HG03520 (cell line): ENCODE results near the gene SOX18.
"Not testable (repeated sequence)": the region's sequence is repeated elsewhere in the genome, so short reads cannot be mapped to it uniquely, and the experiment has no call there.

Experiments
- ATAC-seq: cut with Tn5 transposase; IDR thresholded peaks from one replicate; pipeline ENCODE4 v1.9.1; 2021; ENCODE audit warnings: mild to moderate bottlenecking, moderate library complexity; ENCODE audit not compliant: unreplicated experiment

SOX18 gene

DNA sequence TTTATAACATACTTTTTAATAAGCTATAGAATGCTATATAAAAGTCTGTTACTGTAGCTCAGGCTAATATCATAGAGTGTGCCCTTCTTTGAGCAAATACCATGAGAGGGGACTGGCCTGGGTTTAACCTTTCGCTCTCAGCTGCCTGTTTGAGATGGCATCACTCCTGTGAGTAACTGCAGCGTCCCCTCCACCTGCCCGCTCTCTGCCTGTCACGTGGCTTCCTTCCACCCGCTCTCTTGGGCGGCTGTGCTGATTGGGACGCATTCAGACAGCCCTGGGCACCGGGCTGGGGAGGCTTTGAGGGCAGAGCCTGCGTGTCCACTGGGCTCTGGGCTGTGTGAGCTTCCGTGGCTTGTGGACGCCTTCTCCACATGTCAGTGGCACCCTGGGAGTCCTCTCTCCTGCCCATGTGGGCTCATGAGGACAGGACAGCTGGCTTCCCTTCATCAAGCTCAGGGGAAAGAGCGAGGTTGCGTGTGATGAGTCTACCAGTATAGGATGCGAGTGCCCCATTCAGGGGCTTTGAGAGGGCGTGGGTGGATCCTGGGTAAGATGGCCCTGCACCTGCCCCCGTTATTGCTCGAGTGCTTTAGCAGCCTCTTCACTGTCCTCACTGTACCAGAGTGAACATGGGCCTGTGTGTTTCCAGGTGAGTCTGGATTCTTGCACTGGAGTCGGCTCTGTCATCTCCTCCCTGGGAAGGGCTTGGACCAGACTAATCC, 24.2 kb downstream of the SOX18 start:
- ATAC-seq = no peak

DNA sequence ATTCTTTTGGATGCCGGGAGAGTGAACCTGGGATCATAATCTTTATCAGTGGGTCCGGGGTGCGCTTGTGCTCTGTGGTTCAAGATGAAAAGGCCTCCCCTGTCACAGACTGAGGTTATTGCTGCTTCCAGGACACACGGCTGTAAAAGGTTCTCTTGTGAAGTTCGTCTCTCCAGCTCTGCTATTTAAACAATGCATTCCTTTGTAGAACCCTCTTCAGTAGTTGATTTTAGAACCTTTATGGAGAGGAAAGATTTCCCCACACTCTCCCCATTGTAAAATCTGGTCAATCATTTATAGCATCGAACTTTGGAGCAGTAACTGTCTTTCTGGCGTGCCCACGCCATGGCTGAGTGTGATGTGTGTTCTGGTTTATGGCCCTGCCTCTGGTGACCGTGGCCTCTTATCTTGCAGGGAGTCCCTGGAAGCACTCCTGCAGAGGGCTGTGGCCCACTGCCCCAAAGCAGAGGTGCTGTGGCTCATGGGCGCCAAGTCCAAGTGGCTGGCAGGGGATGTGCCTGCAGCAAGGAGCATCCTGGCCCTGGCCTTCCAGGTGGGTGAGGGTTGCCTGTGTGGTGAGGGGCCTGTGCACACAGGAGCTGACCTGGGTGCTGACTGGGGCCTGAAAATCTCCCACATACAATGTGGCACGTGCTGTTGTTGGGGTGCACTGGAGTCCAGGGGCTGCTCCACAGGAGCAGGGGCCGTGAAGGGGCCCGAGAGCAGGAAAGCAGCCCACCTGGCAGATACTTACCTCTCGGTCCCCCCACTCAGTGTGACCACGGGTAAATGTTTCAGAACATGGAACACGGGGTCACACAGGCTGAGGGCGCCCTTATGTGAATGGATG, 25.1 kb downstream of the SOX18 start:
- ATAC-seq = no peak

DNA sequence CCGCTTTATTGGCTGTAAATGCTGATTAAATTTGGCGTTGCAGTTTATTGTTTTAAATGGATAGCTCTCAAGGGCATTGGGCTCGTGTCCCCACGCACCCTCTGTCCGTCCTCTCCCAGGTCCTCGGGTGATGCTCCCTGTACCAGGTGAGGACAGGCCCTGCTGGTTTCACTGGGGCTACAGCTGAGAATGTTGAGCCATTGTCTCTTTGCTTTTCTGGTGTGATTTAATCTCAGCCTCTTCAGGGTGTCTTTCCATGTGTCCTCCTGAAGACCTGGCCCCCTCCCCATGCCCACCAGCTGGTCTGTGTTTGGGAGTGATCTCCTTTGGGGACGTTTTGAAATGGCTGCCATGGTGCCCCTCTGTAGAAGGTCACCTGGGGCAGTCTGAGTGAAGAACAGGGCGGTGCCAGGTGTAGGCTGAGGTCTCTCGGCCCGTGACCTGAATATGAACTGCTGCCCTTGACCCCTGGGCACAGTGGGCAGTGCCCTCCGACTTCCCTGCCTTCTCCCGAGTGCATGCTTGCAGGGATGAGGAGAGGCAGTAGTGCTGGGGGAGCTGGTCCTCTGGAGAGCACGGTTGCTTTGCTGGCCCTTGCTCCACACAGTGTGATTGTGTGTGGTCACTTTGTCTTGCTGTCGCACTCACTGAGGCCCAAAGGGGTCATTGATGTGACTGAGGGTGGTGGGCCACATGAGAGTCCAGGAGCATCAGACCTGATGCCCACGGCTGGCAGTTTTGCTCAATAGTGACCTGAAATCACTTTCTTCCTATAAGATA, 25.9 kb downstream of the SOX18 start:
- no peak for ATAC-seq

DNA sequence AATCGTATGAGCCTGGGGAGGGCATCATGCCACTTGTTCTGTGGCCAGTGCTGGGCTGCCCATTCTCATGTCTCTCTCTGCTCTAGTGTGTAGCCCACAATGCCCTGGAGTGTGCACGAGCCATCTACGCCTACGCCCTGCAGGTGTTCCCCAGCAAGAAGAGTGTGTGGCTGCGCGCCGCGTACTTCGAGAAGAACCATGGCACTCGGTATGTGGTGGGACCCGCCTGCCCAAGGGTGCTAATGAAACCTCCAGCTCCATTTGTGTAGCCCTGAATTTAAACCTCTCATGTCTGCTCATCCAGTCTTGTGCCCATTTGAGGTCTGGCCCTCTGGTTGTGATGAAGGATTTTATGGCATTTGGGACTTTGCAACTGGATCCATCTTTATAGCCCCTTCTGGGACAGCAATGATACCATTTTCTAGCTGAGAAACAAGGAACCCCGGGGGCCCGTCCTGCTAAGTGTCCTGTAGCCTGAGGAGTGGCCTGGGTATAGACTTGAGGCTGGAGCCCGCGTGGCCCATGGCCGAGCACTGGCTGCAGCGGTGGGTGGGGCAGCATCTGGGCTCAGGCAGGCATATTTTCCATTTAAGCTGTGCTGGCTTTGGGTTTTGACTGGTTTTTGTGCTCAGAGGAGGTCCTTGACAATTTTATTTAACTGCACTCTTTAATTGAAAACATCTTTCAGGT, 26.6 kb downstream of the SOX18 start:
- ATAC-seq = no peak

DNA sequence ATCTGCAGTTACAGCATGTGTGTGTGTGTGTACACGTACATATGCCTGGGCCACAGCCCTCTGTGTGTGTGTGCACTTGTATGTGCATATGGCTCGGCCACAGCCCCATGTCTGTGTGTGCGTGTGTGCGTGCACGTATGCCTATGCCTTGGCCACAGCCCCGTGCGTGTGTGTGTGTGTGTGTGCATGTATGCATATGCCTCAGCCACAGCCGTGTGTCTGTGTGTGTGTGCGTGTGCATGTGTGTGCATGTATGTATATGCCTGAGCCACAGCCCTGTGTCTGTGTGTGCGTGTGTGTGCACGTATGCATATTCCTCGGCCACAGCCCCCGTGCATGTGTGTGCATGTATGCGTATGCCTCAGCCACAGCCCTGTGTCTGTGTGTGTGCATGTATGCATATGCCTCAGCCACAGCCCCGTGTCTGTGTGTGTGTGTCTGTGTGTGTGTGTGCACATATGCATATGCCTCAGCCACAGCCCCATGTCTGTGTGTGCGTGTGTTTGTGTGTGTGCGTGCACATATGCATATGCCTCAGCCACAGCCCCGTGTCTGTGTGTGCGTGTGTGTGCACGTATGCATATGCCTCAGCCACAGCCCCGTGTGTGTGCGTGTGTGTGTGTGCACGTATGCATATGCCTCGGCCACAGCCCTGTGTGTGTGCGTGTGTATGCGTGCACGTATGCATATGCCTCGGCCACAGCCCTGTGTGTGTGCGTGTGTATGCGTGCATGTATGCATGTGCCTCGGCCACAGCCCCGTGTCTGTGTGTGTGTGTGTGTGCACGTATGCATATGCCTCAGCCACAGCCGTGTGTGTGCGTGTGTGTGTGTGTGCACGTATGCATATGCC, 28.1 kb downstream of the SOX18 start:
- no peak for ATAC-seq

DNA sequence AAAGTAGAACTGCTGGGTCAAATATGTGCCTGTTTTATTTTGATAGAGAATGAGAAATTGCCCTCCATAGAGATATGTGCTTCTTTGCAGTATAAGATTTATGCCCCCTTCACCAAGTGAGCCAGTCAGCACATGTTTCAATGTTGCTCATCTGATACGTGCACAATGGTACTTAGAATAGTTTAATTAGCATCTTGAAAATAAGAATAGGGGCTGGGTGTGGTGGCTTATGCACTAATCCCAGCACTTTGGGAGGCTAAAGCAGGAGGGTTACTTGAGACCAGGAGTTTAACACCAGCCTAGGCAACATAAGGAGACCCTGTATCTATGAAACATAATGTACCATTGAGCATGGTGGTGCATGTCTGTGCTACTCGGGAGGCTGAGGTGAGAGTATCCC, 33.8 kb downstream of the SOX18 start:
- ATAC-seq = no peak

DNA sequence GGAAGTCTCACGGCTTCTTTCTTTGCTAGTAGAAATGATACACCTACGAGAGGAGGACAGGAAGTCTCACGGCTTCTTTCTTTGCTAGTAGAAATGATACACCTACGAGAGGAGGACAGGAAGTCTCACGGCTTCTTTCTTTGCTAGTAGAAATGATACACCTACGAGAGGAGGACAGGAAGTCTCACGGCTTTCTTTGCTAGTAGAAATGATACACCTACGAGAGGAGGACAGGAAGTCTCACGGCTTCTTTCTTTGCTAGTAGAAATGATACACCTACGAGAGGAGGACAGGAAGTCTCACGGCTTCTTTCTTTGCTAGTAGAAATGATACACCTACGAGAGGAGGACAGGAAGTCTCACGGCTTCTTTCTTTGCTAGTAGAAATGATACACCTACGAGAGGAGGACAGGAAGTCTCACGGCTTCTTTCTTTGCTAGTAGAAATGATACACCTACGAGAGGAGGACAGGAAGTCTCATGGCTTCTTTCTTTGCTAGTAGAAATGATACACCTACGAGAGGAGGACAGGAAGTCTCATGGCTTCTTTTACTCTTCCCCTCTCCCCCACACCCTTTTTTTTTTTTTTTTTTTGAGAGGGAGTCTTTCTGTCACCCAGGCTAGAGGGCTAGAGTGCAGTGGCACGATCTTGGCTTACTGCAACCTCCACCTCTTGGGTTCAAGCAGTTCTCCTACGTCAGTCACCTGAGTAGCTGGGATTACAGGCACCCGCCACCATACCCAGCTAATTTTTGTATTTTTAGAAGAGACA, 36.9 kb downstream of the SOX18 start:
- ATAC-seq = not testable (repeated sequence)

DNA sequence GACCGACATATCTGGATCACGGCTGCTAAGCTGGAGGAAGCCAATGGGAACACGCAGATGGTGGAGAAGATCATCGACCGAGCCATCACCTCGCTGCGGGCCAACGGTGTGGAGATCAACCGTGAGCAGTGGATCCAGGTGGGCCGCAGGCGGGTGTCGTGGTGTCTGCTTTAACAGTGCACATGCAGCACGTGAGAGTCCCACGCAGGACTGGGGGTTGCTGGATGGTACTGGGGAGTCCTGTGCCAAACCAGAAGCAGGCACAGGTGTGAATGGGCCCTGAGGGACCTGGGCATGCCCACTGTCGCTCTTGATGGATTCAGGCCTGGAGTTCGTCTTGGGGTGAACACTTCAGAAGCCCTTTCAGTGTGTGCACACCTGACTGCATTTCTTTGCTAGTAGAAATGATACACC, 38.1 kb downstream of the SOX18 start:
- no peak for ATAC-seq

DNA sequence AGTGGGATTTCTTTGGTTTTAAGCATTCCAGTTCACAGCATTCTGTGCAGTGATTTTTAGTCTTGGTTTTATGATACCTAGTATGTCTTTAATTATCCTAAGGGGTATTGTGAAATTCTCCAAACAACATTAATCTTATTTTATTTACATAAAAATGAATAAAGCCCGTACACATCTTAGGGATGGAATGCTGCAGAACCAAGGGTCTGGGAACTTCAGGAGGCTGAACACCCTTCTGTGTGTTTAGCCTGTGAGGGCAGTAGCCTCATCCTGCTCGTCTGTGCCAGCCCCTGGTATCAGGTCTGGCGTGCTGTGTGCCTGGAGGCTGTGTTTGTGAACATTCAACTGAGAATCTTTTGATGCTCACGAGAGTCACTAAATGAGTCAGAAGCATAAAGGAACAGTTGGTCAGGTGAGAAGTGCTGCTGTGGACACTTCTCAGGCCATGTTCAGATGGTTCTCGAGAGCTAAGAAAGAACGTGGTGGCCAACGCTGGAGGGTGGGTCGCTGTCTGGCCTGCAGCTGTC, 38.7 kb downstream of the SOX18 start:
- ATAC-seq = no peak

DNA sequence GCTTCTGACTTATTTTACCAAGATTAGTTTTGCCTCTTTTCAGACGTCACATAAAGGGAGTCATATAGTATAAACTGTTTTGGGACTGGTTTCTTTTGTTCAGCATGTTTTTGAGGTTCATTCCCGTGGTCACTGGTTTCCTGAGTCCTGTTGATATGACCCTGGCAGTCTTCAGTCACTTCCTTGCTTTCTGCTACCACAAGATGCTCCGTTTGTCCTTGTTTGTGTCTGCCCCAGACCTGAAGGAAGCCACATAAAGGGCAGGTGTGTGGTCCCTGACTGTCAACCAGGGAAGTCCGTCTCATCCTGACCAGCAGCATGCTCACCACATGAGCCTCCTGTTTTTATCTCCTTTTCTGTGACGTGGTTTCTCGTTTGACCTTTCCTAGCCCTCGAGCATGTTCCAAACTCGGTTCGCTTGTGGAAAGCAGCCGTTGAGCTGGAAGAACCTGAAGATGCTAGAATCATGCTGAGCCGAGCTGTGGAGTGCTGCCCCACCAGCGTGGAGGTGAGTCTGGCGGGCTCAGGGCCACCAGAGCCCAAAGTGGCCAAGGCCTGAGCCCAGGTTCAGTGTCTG, 39.5 kb downstream of the SOX18 start:
- ATAC-seq = no peak

DNA sequence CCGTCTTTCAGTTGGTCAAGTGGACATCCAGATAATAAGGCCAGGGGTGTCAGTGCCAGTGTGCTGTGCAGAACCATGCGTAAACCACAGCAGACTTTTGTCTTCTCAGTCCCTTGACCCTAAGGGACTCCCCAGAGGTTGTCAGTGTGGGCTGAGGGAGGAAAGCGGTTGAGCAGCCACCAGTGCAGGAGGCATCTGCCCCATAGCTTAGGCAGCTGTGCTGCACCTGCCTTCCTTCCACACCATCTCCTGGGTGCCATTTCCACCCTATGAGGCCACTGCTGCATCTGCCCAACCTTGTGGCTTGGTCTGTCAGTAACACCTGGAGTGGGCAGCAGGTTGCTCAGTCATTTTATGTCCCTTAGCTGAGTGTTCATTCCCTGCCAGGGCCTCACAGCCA, 42.5 kb downstream of the SOX18 start:
- no peak for ATAC-seq

DNA sequence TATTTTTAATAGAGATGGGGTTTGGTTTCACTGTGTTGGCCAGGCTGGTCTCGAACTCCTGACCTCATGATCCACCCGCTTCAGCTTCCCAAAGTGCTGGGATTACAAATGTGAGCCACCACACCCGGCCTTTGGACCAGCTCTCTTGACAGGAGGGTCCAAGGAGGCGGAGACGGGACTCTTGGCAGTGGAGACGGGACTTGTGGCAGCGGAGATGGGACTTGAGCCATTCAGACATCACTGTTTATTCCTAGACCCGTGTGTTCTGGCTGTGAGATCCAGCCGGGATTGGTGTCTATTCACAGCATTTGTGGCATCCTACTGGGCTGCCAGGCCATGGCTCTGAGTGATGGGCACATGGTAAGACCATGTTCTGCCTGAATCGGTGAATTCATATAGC, 42.9 kb downstream of the SOX18 start:
- ATAC-seq = no peak

DNA sequence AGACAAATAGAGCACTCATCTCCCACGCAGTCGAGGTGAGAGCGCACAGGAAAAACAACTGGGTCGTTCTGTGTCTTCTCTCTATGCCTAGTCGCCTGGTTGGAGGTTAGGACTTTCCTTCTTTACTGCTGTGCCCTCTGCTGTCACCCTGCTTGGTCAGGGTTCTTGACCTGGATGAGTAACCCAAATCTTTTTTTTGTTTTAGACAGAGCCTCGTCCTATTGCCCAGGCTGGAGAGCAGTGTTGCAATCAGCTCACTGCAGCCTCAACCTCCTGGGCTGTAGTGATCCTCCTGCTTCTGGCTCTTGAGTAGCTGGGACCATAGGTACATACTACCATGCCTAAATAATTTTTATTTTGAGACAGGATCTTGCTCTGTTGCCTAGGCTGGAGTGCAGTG, 44.0 kb downstream of the SOX18 start:
- no peak for ATAC-seq

DNA sequence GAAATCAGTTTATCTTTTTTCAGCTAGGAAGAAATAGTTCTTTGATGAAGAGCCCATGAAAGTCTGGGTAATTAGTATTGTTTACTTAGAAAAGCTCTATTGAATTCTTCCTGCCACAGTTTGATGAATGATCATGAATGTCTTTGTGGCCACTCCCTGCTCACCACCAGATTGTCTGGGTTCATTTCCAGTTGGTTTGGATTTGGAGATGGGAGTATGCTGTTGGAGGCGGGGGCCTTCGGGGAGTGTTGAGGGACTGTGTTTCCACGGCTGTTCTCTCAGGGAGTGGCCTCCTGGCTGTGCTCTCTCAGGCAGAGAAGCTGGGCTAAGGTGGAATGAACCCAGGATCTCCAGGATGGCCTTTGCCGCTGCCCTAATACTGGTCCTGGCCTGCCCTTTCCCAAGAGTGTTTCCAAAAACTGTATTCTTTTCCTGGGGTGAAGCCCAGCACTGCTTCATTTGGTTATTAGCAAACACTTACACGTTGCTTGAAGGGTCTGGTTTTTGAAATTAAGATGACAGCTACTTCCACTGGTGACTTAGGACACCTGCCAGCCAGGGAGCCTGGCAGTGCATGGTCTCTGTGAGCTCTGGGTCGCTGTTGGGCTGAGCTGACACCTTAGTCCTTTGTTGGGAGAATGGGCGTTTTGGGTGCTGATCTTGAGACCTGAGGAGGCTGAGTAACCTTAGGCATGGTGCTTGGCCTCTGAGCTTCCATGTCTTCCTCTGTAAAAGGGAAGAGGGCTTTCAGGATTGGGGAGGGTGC, 45.3 kb downstream of the SOX18 start:
- no peak for ATAC-seq

DNA sequence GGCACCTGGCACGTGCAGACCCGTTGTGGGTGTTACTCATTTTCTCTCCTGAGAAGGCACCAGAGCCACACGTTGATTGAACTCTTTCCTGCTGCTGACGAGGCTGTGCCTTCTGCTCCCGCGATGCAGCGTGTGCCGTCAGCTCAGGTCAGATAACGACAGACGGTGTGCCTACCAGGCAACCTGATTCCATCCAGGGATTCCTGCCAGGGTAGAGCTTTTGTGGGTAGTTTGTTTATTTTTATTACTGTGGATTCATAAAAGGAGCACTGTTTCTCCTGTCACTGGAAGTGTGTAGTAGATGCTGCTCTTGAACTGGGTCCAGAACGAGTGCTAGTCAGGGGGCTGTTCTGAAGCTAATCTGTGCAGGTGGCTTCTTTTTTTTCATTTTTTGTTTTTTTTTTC, 47.8 kb downstream of the SOX18 start:
- ATAC-seq = no peak

DNA sequence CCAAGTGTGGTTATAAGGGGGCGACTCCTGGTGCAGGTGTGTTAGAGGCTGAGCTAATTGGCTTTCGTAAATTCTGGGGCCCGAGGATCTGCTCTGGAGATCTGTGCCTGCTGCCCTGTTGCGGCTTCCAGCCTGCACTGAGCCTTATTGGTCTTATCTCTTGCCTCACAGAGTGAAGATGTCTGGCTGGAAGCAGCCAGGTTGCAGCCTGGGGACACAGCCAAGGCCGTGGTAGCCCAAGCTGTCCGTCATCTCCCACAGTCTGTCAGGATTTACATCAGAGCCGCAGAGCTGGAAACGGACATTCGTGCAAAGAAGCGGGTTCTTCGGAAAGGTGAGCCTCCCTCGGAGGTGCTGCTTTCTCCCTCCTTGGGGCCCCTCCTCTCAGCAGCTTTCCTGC, 48.5 kb downstream of the SOX18 start:
- no peak for ATAC-seq
